Neural crest cell (in vitro differentiated cells): Measurements from ENCODE around the gene CHST11. TPM values are rescaled to one million over a fixed set of nuclear protein-coding genes. Genes with fewer than 3 reads are reported as not detected.

Source experiments
- DNase-seq: peaks from one replicate; pipeline ENCODE4 v3.0.0; 2021; ENCODE audit warnings: low read depth, mixed read lengths, low spot score
- H3K27ac Mint-ChIP-seq: one replicate; pipeline ENCODE4 v1.8.0; 2021; ENCODE audit warnings: mild to moderate bottlenecking, mixed read lengths; ENCODE audit not compliant: unreplicated experiment
- H3K27me3 Mint-ChIP-seq: 2 replicates; pipeline ENCODE4 v1.8.0; 2021; ENCODE audit warnings: low read depth, mild to moderate bottlenecking, mixed read lengths
- H3K36me3 Mint-ChIP-seq: 2 replicates; pipeline ENCODE4 v1.8.0; 2021; ENCODE audit warnings: low read depth, mild to moderate bottlenecking, mixed read lengths
- H3K4me1 Mint-ChIP-seq: 2 replicates; pipeline ENCODE4 v1.8.0; 2021; ENCODE audit warnings: mixed read lengths
- H3K4me3 Mint-ChIP-seq: one replicate; pipeline ENCODE4 v1.8.0; 2021; ENCODE audit warnings: mild to moderate bottlenecking, mixed read lengths
- H3K9me3 Mint-ChIP-seq: 2 replicates; pipeline ENCODE4 v1.8.0; 2021; ENCODE audit warnings: mixed read lengths
- CTCF ChIP-seq: fragments of 200-600 bp; sonication (generic); conservative IDR thresholded peaks from 2 replicates; pipeline ENCODE4 v1.5.0; 2021; ENCODE audit warnings: antibody characterized with exemption, mild to moderate bottlenecking
- total RNA-seq: library from RNA; stranded (reverse); gene quantifications from 2 replicates; pipeline ENCODE4 v1.2.1, GENCODE V29; 2021

Gene CHST11
- total RNA-seq, 1 donor from 2014 or later = 10.0 TPM

DNA sequence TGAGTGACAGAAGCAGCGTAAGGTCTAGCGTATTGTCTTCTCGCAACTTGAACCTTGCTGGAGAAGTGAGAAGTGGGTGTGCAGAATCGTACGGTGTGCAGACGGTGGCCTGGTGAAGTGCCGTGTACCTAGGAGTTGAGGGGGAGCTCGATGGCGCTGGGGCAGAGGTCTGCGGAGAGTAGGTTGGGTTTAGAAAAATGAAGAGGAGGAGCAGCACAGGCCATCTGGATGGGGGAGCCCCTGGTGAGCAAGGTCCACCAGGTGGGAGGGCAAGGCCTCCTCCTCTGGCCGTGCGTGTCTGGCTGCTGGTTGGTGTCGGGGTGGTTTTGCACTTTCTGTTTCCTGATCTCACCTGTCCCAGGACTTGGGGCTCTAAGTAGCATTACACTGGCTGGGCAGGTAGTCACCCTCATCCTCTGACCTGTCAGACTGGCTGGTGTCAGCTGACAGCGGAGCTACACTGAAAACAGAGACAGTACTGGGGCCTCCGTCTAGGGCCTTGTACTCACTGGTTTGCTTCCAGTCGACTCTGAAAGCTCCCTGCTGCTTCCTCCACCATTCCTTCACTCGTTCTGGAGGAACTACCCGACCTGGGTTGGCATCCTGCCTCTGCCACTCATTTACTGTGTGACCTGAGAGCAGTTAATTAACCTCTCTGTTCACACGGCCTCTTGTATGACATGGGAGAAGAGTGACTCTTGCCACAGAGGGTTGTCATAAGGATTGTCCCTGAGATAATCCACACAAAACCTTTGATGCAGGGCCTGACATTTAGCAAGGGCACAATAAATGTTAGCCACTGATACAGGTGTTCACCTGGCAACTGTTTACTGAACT, 273.1 kb downstream of the CHST11 start:
- no peak for DNase-seq
- Mint-ChIP-seq H3K36me3 (no peaks in the 10 kb centered on the region), H3K9me3 (no peaks in the 10 kb centered on the region), H3K4me3 (no peak overlapping the region), H3K4me1 (peaks cover 62% of the 10 kb centered on the region), H3K27ac (peak overlapping the region; percentile 24), H3K27me3 (no peaks in the 10 kb centered on the region)
- TF ChIP-seq CTCF = no peak

DNA sequence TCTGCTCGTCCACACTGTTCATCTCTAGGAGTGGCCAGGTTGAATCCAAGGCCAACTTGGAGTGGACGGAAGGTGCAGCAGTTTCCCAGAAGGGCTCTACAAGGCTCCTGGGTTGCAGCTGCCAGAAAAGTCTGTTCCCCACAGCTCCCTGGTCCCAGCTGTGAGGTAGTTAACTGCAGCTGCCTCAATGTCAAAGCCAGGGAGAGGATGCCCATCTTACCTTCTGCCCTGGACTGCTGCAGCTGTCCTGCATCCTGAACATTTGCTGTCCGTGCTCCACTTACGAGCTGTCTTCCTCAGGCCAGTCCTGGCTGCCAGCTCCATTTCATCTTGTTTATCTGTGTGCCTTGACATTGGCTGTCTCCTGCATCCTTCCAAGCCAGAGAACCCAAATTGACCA, 274.0 kb downstream of the CHST11 start:
- no peaks in the 10 kb centered on the region for H3K27me3 Mint-ChIP-seq
- no peak for DNase-seq
- H3K36me3 Mint-ChIP-seq = no peaks in the 10 kb centered on the region
- peaks cover 54% of the 10 kb centered on the region for H3K4me1 Mint-ChIP-seq
- no peak overlapping the region for H3K27ac Mint-ChIP-seq
- H3K4me3 Mint-ChIP-seq = no peak overlapping the region
- no peaks in the 10 kb centered on the region for H3K9me3 Mint-ChIP-seq
- no peak for TF ChIP-seq CTCF

- H3K9me3 Mint-ChIP-seq = no peaks in the 10 kb centered on the region
- H3K4me3 Mint-ChIP-seq = no peak overlapping the region
- no peaks in the 10 kb centered on the region for H3K27me3 Mint-ChIP-seq
- no peak overlapping the region for H3K27ac Mint-ChIP-seq
- no peak for DNase-seq
- H3K36me3 Mint-ChIP-seq = no peaks in the 10 kb centered on the region
- TF ChIP-seq CTCF = no peak
- H3K4me1 Mint-ChIP-seq = peaks cover 59% of the 10 kb centered on the region
These were observed 277.0 kb downstream of the CHST11 start for GRCh38 chr12:104733717-104734175.

GRCh38 chr12:104734541-104735095, 277.9 kb downstream of the CHST11 start:
- H3K4me3 Mint-ChIP-seq = no peak overlapping the region
- TF ChIP-seq CTCF = no peak
- peak overlapping the region; percentile 81 for H3K27ac Mint-ChIP-seq

GRCh38 chr12:104735801-104736200, 279.1 kb downstream of the CHST11 start:
- no peaks in the 10 kb centered on the region for H3K27me3 Mint-ChIP-seq
- no peak for DNase-seq
- H3K9me3 Mint-ChIP-seq = no peaks in the 10 kb centered on the region
- no peak for TF ChIP-seq CTCF
- peak overlapping the region; percentile 81 for H3K27ac Mint-ChIP-seq
- H3K4me1 Mint-ChIP-seq = peaks cover 60% of the 10 kb centered on the region
- no peak overlapping the region for H3K4me3 Mint-ChIP-seq
- H3K36me3 Mint-ChIP-seq = no peaks in the 10 kb centered on the region

More at GRCh38 chr12:104734541-104735095, 277.9 kb downstream of the CHST11 start:
- no peaks in the 10 kb centered on the region for H3K36me3 Mint-ChIP-seq
- no peak for DNase-seq
- H3K27me3 Mint-ChIP-seq = no peaks in the 10 kb centered on the region
- H3K4me1 Mint-ChIP-seq = peaks cover 58% of the 10 kb centered on the region
- H3K9me3 Mint-ChIP-seq = no peaks in the 10 kb centered on the region
